GM19025 (cell line): ENCODE data around the gene NR2C2.
A peak's percentile ranks its signal among the peaks of the same experiment; 100 is the strongest.

Experiments used
- ATAC-seq: cut with Tn5 transposase; IDR thresholded peaks from one replicate; pipeline ENCODE4 v1.9.1; 2021; ENCODE audit warnings: mild to moderate bottlenecking, low read depth, moderate library complexity; ENCODE audit not compliant: unreplicated experiment

NR2C2 gene

GRCh38 chr3:15055019-15055557, 107.7 kb downstream of the NR2C2 start:
- peak; percentile 36 for ATAC-seq

- ATAC-seq, result no peak
These were observed 109.5 kb downstream of the NR2C2 start for GRCh38 chr3:15056676-15057404.

- no peak for ATAC-seq
These were observed 112.6 kb downstream of the NR2C2 start for GRCh38 chr3:15060029-15060428.

- no peak for ATAC-seq
These were observed 115.9 kb downstream of the NR2C2 start for GRCh38 chr3:15063238-15063637.

GRCh38 chr3:15063656-15064286, 116.4 kb downstream of the NR2C2 start:
- no peak for ATAC-seq

- peak; percentile 3 for ATAC-seq
These were observed 117.0 kb downstream of the NR2C2 start for GRCh38 chr3:15064299-15064834.

GRCh38 chr3:15064835-15065549, 117.6 kb downstream of the NR2C2 start, which contains the start of gene MRPS25:
TSS of gene MRPS25 (minus strand) at chr3:15065315. CDS start at chr3:15065194, 121 bp downstream.
- ATAC-seq, result peak; percentile 92

GRCh38 chr3:15065550-15066007, 118.2 kb downstream of the NR2C2 start:
- no peak for ATAC-seq

GRCh38 chr3:15066467-15066866, 119.1 kb downstream of the NR2C2 start:
- no peak for ATAC-seq

GRCh38 chr3:15069441-15069840, 122.1 kb downstream of the NR2C2 start:
- no peak for ATAC-seq

GRCh38 chr3:15071699-15072098, 124.3 kb downstream of the NR2C2 start:
- ATAC-seq, result no peak

GRCh38 chr3:15074500-15074899, 127.1 kb downstream of the NR2C2 start:
- no peak for ATAC-seq

- no peak for ATAC-seq
These were observed 131.7 kb downstream of the NR2C2 start for GRCh38 chr3:15079091-15079490.

- ATAC-seq, result no peak
These were observed 134.7 kb downstream of the NR2C2 start for GRCh38 chr3:15081960-15082664.

- no peak for ATAC-seq
These were observed 135.9 kb downstream of the NR2C2 start for GRCh38 chr3:15083252-15083651.

- no peak for ATAC-seq
These were observed 138.9 kb downstream of the NR2C2 start for GRCh38 chr3:15086263-15086662.

- no peak for ATAC-seq
These were observed 139.3 kb downstream of the NR2C2 start for GRCh38 chr3:15086699-15087098.

GRCh38 chr3:15089201-15089600, 141.8 kb downstream of the NR2C2 start:
- ATAC-seq, result no peak

- ATAC-seq, result no peak
These were observed 144.2 kb downstream of the NR2C2 start for GRCh38 chr3:15091575-15091974.

- ATAC-seq, result no peak
These were observed 145.3 kb downstream of the NR2C2 start for GRCh38 chr3:15092686-15093085.
